Keratinocyte (primary cell): ENCODE data around the gene ZCCHC18.

ENCODE experiments used
- EZH2 ChIP-seq: IDR thresholded peaks from one replicate; pipeline ENCODE4 v1.6.1; 2012; ENCODE audit warnings: inconsistent platforms, mild to moderate bottlenecking, low read length, moderate library complexity
- TF ChIP-seq, protein P1 (sequence below), 3 experiments: IDR thresholded peaks in 1 of 3; conservative IDR thresholded peaks in 1 of 3; optimal IDR thresholded peaks in 1 of 3; 2 replicates in 2 of 3; 3 replicates in 1 of 3; pipeline versions ENCODE3 to v1.5.1; 2011; ENCODE audit warnings: low read length in 3 of 3, mild to moderate bottlenecking in 3 of 3, moderate library complexity in 2 of 3, control low read depth in 1 of 3, inconsistent platforms in 1 of 3; ENCODE audit not compliant: insufficient read depth in 2 of 3; ENCODE audit errors: extremely low read depth in 1 of 3

DNA sequence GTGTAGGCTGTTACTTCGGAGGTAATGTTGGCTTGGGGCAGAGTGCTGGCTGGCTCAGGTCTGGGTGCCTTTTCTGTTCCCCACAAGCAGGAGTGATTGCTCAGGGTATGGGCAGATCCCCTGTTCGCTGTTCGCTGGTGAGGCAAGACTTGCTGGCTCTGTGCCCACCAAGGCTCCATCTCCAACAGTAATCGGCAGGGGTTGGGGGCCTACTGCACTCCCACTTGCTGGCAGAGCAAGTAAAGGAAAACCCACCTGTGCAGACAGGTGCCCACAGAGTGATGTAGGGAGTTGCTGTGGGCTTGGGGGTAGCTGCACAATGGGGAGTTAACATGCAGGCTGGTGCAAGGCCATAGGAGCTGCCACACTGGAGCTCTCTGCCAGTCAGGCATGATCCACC lies 28.3 kb upstream of the ZCCHC18 start:
- no peak for TF ChIP-seq EZH2
- TF ChIP-seq, protein P1, sequence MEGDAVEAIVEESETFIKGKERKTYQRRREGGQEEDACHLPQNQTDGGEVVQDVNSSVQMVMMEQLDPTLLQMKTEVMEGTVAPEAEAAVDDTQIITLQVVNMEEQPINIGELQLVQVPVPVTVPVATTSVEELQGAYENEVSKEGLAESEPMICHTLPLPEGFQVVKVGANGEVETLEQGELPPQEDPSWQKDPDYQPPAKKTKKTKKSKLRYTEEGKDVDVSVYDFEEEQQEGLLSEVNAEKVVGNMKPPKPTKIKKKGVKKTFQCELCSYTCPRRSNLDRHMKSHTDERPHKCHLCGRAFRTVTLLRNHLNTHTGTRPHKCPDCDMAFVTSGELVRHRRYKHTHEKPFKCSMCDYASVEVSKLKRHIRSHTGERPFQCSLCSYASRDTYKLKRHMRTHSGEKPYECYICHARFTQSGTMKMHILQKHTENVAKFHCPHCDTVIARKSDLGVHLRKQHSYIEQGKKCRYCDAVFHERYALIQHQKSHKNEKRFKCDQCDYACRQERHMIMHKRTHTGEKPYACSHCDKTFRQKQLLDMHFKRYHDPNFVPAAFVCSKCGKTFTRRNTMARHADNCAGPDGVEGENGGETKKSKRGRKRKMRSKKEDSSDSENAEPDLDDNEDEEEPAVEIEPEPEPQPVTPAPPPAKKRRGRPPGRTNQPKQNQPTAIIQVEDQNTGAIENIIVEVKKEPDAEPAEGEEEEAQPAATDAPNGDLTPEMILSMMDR (optimal IDR thresholded peaks at IDR 0.05 in 1 of 3, IDR thresholded peaks at IDR 0.05 in 1 of 3, conservative IDR thresholded peaks at IDR 0.05 in 1 of 3; ENCODE audit: extremely low read depth in 1 of 3, insufficient read depth in 2 of 3, low read length in 3 of 3), result no peak
